ENCODE data around the gene RITA1. TPM values are rescaled to one million over a fixed set of nuclear protein-coding genes. Genes with fewer than 3 reads are reported as not detected.
"Not testable (repeated sequence)": the region's sequence is repeated elsewhere in the genome, so short reads cannot be mapped to it uniquely, and the experiment has no call there.

RITA1 gene
- total RNA-seq, 1 experiment from 2014 or later: 17.5 TPM

DNA sequence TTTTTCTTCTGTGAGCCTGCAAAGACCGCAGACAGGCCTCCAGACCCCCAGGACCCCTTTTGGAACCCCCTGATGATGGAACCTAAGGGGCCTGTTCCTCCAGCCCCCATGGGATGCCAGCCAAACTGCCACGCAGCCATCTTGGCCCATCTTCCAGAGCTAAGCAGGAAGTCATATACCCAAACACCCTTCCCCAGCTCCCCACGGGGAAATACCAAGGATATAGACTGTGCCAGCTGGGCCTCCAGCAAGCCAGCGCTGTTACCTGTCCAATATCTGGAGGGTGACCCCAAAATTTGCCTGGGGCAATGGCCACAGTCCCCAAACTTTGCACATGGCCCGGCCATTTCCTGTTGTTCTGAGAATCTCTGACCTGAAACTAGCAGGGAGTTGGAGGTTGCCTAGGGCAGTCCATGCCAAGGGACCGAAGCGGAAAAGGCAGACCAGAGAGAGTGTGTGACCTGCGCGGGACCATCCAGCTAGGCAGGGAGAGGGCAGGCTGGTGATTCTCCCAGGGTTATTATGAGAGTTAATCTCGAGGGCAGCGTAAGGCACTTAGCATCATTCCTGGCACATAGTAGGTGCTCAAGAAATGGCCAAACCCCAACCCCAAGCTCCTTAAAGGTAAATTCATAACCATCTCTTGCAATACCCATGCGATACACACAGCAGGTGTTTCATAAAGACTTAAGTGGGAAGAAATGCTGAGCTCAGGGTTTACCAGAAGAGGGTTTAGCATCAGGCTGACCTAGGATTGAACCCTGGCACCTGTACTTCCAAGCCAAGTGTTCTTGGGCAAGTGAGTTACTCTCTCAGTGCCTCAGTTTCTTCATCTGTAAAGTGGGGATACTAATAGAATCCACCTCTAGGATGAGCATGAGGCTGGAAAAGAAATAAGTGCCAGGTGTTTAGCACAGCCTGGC, 47.4 kb upstream of the RITA1 start:
- no TSS peak for BruUV-seq (replicated peaks)
- intact Hi-C loops (cut with micrococcal nuclease): no loop called here
- Mint-ChIP-seq H3K4me1 (ENCODE audit: insufficient read depth, unreplicated experiment) (no peaks in the 10 kb centered on the region), H3K9me3 (ENCODE audit: unreplicated experiment) (no peaks in the 10 kb centered on the region), H3K27ac (ENCODE audit: low read depth, unreplicated experiment) (no peak overlapping the region), H3K27me3 (ENCODE audit: insufficient read depth, unreplicated experiment) (no peaks in the 10 kb centered on the region), H3K36me3 (ENCODE audit: insufficient read depth, unreplicated experiment) (no peaks in the 10 kb centered on the region), H3K4me3 (ENCODE audit: unreplicated experiment) (no peak overlapping the region)
- POLR2A ChIA-PET: no interaction called here
- CTCF ChIA-PET: no interaction called here
- TF ChIP-seq, protein P1, sequence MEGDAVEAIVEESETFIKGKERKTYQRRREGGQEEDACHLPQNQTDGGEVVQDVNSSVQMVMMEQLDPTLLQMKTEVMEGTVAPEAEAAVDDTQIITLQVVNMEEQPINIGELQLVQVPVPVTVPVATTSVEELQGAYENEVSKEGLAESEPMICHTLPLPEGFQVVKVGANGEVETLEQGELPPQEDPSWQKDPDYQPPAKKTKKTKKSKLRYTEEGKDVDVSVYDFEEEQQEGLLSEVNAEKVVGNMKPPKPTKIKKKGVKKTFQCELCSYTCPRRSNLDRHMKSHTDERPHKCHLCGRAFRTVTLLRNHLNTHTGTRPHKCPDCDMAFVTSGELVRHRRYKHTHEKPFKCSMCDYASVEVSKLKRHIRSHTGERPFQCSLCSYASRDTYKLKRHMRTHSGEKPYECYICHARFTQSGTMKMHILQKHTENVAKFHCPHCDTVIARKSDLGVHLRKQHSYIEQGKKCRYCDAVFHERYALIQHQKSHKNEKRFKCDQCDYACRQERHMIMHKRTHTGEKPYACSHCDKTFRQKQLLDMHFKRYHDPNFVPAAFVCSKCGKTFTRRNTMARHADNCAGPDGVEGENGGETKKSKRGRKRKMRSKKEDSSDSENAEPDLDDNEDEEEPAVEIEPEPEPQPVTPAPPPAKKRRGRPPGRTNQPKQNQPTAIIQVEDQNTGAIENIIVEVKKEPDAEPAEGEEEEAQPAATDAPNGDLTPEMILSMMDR (IDR thresholded peaks at IDR 0.05; ENCODE audit: unreplicated experiment): no peak
- no peak for DNase-seq (ENCODE audit: unreplicated experiment)

DNA sequence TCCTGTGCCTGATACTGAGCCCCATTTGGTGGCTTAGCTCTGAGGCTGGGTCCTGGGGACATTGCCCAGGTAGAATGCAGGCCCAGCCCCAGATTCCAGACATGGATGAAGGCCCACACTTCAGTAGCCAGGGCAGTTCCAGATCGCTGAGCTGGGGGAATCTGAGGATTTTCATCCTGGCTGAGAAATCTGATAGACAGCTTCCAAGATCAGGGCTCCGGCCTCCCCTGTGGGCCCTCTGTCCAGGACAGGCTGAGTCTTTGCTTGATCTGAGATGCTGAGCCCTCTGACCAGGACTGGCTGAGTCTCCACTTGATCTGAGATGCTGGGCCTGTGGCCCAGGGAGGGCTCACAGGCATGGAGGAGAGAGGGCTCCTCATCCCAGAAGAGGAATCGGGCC, 46.7 kb upstream of the RITA1 start:
- no peaks in the 10 kb centered on the region for H3K36me3 Mint-ChIP-seq (ENCODE audit: insufficient read depth, unreplicated experiment)
- TF ChIP-seq, protein P1 (IDR thresholded peaks at IDR 0.05; ENCODE audit: unreplicated experiment): no peak
- no peak overlapping the region for H3K4me3 Mint-ChIP-seq (ENCODE audit: unreplicated experiment)
- no peak for DNase-seq (ENCODE audit: unreplicated experiment)
- ChIA-PET CTCF (interaction anchor here (0.6 kb wide), 1 partner anchor 807 kb away, joined by 4 read pairs; no protein-coding TSS in a partner anchor), POLR2A (no interaction called here)
- BruUV-seq (replicated peaks): no TSS peak
- no peaks in the 10 kb centered on the region for H3K4me1 Mint-ChIP-seq (ENCODE audit: insufficient read depth, unreplicated experiment)
- no peak overlapping the region for H3K27ac Mint-ChIP-seq (ENCODE audit: low read depth, unreplicated experiment)
- intact Hi-C loops (cut with micrococcal nuclease): no loop called here
- no peaks in the 10 kb centered on the region for H3K27me3 Mint-ChIP-seq (ENCODE audit: insufficient read depth, unreplicated experiment)
- H3K9me3 Mint-ChIP-seq (ENCODE audit: unreplicated experiment): no peaks in the 10 kb centered on the region

DNA sequence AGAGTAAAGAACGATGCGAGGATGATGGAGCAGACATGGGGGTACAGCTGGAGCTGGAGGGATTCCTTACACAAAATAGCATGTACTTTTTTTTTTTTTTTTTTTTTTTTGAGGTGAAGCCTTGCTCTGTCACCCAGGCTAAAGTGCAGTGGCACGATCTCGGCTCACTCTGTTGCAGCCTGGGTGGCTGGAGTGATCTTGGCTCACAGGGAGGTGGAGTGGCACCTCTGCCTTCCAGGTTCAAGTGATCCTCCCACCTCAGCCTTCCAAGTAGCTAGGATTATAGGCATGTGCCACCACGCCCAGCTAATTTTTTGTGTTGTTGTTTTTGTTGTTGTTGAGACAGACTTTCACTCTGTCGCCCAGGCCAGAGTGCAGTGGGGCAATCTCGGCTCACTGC, 44.8 kb upstream of the RITA1 start:
- no peaks in the 10 kb centered on the region for H3K27me3 Mint-ChIP-seq (ENCODE audit: insufficient read depth, unreplicated experiment)
- no peak overlapping the region for H3K27ac Mint-ChIP-seq (ENCODE audit: low read depth, unreplicated experiment)
- no peak overlapping the region for H3K4me3 Mint-ChIP-seq (ENCODE audit: unreplicated experiment)
- no peaks in the 10 kb centered on the region for H3K36me3 Mint-ChIP-seq (ENCODE audit: insufficient read depth, unreplicated experiment)
- H3K4me1 Mint-ChIP-seq (ENCODE audit: insufficient read depth, unreplicated experiment): peaks cover under 1% of the 10 kb centered on the region
- intact Hi-C loops (cut with micrococcal nuclease): no loop called here
- BruUV-seq (replicated peaks): no TSS peak
- TF ChIP-seq, protein P1 (IDR thresholded peaks at IDR 0.05; ENCODE audit: unreplicated experiment): no peak
- POLR2A ChIA-PET: interaction anchor here (0.6 kb wide), 1 partner anchor 11 kb away, joined by 4 read pairs; no protein-coding TSS in a partner anchor
- no peaks in the 10 kb centered on the region for H3K9me3 Mint-ChIP-seq (ENCODE audit: unreplicated experiment)
- CTCF ChIA-PET: interaction anchor here (0.7 to 1.3 kb wide), 3 partner anchors 26 to 147 kb away, joined by 4 to 9 read pairs (median 4); no protein-coding TSS in a partner anchor
- DNase-seq (ENCODE audit: unreplicated experiment): no peak

DNA sequence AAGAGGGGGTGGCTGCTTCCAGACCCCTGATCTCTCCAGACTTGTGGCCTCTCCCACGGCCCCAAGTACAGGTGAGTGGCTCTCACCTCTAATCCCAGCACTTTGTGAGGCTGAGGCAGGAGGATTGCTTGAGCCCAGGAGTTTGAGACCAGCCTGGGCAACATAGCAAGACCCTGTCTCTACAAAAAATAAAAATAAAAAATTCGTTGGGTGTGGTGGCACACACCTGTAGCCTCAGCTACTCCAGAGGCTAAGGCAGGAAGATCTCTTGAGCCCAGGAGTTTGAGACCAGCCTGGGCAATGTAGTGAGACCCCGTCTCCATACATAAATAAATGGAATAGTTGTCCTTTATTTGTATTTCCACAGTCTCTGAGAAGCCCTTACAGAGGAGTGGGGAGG, 43.8 kb upstream of the RITA1 start:
- H3K27ac Mint-ChIP-seq (ENCODE audit: low read depth, unreplicated experiment); BruUV-seq (replicated peaks); intact Hi-C loops (cut with micrococcal nuclease); DNase-seq (ENCODE audit: unreplicated experiment); H3K4me3 Mint-ChIP-seq (ENCODE audit: unreplicated experiment); POLR2A ChIA-PET; H3K36me3 Mint-ChIP-seq (ENCODE audit: insufficient read depth, unreplicated experiment); H3K9me3 Mint-ChIP-seq (ENCODE audit: unreplicated experiment); H3K4me1 Mint-ChIP-seq (ENCODE audit: insufficient read depth, unreplicated experiment); H3K27me3 Mint-ChIP-seq (ENCODE audit: insufficient read depth, unreplicated experiment): not testable (repeated sequence)
- CTCF ChIA-PET: interaction anchor here (0.6 kb wide), 1 partner anchor 12 kb away, joined by 3 read pairs; no protein-coding TSS in a partner anchor

Measured in MCF 10A (cell line).